Measurements from ENCODE around the gene ELMO2. TPM values are rescaled to one million over a fixed set of nuclear protein-coding genes. Genes with fewer than 3 reads are reported as not detected.

The ELMO2 gene
- total RNA-seq, 3 donors from 2014 or later (not counting 1 experiment from before 2014, with no cell fraction given): 108 to 156 (median 142) TPM

DNA sequence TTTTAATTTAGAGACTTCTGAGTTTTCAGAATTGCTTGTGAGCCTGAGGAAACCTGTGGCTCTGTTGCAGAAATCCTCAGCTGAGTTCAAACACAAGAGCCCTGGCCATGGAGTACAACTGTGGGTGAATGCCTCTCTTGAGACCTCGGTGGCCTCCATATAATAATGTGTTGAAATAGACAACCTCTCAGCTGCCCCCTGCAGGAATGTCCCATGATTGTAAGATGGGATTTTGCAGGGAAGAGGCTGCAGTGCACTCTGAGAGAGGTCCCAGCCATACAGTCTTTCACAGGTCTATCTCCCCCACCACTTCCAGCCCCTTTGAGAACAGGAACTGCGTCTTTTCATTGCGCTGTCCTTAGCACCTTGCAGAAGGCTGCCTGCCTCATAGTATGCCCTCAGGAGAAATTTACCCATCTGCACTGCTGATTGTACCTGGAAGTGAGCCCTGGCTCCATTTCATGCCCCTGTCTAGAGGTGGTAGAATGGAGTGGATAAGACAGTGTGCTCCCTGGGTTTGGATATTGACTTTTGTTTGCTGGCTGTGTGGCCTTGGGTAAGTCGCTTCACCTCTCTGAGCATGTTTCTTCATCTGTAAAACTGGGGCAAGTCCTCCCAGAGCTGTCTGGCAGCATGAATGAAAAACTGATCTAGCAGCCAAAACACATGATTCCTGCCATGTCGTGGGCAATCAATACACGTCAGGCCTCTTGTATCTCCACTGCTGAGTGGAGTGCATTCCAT lies 81.3 kb downstream of the ELMO2 start:
- TF ChIP-seq, protein P1, sequence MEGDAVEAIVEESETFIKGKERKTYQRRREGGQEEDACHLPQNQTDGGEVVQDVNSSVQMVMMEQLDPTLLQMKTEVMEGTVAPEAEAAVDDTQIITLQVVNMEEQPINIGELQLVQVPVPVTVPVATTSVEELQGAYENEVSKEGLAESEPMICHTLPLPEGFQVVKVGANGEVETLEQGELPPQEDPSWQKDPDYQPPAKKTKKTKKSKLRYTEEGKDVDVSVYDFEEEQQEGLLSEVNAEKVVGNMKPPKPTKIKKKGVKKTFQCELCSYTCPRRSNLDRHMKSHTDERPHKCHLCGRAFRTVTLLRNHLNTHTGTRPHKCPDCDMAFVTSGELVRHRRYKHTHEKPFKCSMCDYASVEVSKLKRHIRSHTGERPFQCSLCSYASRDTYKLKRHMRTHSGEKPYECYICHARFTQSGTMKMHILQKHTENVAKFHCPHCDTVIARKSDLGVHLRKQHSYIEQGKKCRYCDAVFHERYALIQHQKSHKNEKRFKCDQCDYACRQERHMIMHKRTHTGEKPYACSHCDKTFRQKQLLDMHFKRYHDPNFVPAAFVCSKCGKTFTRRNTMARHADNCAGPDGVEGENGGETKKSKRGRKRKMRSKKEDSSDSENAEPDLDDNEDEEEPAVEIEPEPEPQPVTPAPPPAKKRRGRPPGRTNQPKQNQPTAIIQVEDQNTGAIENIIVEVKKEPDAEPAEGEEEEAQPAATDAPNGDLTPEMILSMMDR (IDR thresholded peaks at IDR 0.05): no peak
- Histone ChIP-seq H3K9me3 (ENCODE audit: control insufficient read depth, insufficient read depth, low read length) (no peaks in the 10 kb centered on the region), H3K4me3 (ENCODE audit: low read length) (no peak overlapping the region), H3K27me3 (ENCODE audit: control insufficient read depth, insufficient read depth, low read length) (no peaks in the 10 kb centered on the region), H3K36me3 (ENCODE audit: control insufficient read depth, insufficient read depth, low read length) (no peaks in the 10 kb centered on the region), H3K4me1 (ENCODE audit: control insufficient read depth, insufficient read depth, low read length) (no peaks in the 10 kb centered on the region), H3K27ac (ENCODE audit: low read length) (no peak overlapping the region)
- no peaks in the 10 kb centered on the region for H3K9me3 Mint-ChIP-seq
- H3K4me1 Mint-ChIP-seq: no peaks in the 10 kb centered on the region
- no peak overlapping the region for H3K27ac Mint-ChIP-seq
- no peaks in the 10 kb centered on the region for H3K36me3 Mint-ChIP-seq
- DNase-seq: peak in 1 of 2 donors; percentile 37
- peaks cover 14 to 20% of the 10 kb centered on the region in 2 donors for H3K27me3 Mint-ChIP-seq (ENCODE audit: low read depth in 2 of 2)
- peak in 1 of 3 donors; percentile 37 for ATAC-seq
- 62% methylated on average over 6 of the region's 6 CpGs for WGBS (ENCODE audit: insufficient coverage)
- intact Hi-C loops (cut with micrococcal nuclease): no loop called here
- H3K4me3 Mint-ChIP-seq: no peak overlapping the region

DNA sequence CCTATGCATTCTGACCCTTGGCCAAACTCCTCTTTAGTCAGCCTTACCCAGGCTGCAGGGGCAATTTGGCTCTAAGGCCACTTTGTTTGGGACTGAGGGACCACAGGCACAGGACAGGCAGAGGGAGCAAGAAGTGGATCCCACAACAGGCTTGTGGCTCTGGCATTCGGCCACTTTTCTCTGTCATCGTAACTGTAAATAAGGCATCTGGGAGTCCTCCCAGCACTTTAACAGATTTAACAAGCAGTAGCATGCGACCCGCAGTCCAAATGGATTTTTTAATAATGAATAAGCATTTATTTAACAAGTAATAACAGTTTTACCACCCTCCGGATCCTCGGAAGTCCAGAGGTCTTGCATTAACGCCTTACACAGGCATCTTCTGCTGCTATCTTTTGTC lies 82.0 kb downstream of the ELMO2 start:
- H3K27me3 ChIP-seq (ENCODE audit: control insufficient read depth, insufficient read depth, low read length): no peaks in the 10 kb centered on the region

DNA sequence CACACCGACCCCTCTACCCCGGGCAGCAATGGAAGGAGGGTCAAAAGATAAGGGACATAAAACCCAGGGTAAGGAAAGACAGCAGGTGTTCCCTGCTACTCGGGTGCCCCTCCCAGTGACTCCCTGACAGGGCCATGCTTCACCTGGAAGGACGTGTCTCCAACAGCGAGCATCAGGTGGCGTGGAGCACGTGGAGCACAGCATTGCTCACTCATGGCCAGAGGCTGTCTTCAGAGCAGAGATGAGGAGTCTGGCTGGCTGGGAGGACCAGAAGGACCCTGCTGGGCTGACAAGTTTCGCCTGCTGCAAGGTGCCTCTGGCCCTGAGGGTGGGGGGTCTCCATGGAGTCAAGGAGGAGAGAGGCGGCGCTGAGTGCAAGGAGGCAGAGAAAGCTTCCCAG lies 82.9 kb downstream of the ELMO2 start:
- Histone ChIP-seq H3K27ac (ENCODE audit: low read length) (no peak overlapping the region), H3K36me3 (ENCODE audit: control insufficient read depth, insufficient read depth, low read length) (no peaks in the 10 kb centered on the region), H3K4me1 (ENCODE audit: control insufficient read depth, insufficient read depth, low read length) (no peaks in the 10 kb centered on the region), H3K4me3 (ENCODE audit: low read length) (no peak overlapping the region), H3K9me3 (ENCODE audit: control insufficient read depth, insufficient read depth, low read length) (no peaks in the 10 kb centered on the region), H3K27me3 (ENCODE audit: control insufficient read depth, insufficient read depth, low read length) (no peaks in the 10 kb centered on the region)
- TF ChIP-seq, protein P1 (IDR thresholded peaks at IDR 0.05): no peak
- Mint-ChIP-seq H3K27me3 (ENCODE audit: low read depth in 2 of 2) (peaks cover 15 to 29% of the 10 kb centered on the region in 2 donors), H3K4me3 (no peak overlapping the region), H3K4me1 (no peaks in the 10 kb centered on the region), H3K36me3 (no peaks in the 10 kb centered on the region), H3K27ac (no peak overlapping the region), H3K9me3 (no peaks in the 10 kb centered on the region)
- 81% methylated on average over 10 of the region's 10 CpGs for WGBS (ENCODE audit: insufficient coverage)
- intact Hi-C loops (cut with micrococcal nuclease): no loop called here
- ATAC-seq (no peak), DNase-seq (no peak)

More for the DNA sequence above, 82.0 kb downstream of the ELMO2 start:
- no peak for ATAC-seq
- no peaks in the 10 kb centered on the region for H3K9me3 Mint-ChIP-seq
- intact Hi-C loops (cut with micrococcal nuclease): no loop called here
- no peak overlapping the region for H3K4me3 Mint-ChIP-seq
- no peak for DNase-seq
- H3K4me1 ChIP-seq (ENCODE audit: control insufficient read depth, insufficient read depth, low read length): no peaks in the 10 kb centered on the region
- no peaks in the 10 kb centered on the region for H3K4me1 Mint-ChIP-seq
- H3K27me3 Mint-ChIP-seq (ENCODE audit: low read depth in 2 of 2): peaks cover 12 to 22% of the 10 kb centered on the region in 2 donors
- TF ChIP-seq, protein P1 (IDR thresholded peaks at IDR 0.05): no peak
- H3K36me3 Mint-ChIP-seq: no peaks in the 10 kb centered on the region
- H3K27ac Mint-ChIP-seq: no peak overlapping the region
- no peaks in the 10 kb centered on the region for H3K36me3 ChIP-seq (ENCODE audit: control insufficient read depth, insufficient read depth, low read length)
- no peaks in the 10 kb centered on the region for H3K9me3 ChIP-seq (ENCODE audit: control insufficient read depth, insufficient read depth, low read length)
- WGBS (ENCODE audit: insufficient coverage): 82% methylated on average over 5 of the region's 7 CpGs
- no peak overlapping the region for H3K27ac ChIP-seq (ENCODE audit: low read length)
- no peak overlapping the region for H3K4me3 ChIP-seq (ENCODE audit: low read length)

DNA sequence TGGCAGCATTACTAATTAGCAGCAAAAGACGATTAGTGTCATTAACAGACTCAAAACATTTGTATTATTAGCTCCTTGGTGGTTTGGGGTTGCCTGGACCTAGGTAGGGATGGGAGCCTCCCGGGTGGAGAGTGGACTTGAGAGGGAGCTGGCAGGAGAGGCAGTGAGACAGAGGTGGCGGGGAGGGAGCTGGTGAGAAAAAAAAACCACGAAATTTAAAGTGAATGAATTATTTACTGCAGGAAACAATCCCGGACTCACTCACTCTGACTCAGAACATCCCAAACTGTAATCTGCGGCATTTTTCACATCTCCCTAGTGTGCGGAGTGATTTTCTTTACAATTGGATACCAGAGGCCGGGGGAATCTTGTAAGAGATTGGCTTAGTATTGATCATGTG lies 83.8 kb downstream of the ELMO2 start:
- Histone ChIP-seq H3K27me3 (ENCODE audit: control insufficient read depth, insufficient read depth, low read length) (no peaks in the 10 kb centered on the region), H3K36me3 (ENCODE audit: control insufficient read depth, insufficient read depth, low read length) (no peaks in the 10 kb centered on the region), H3K27ac (ENCODE audit: low read length) (no peak overlapping the region), H3K9me3 (ENCODE audit: control insufficient read depth, insufficient read depth, low read length) (no peaks in the 10 kb centered on the region), H3K4me1 (ENCODE audit: control insufficient read depth, insufficient read depth, low read length) (no peaks in the 10 kb centered on the region), H3K4me3 (ENCODE audit: low read length) (no peak overlapping the region)
- Mint-ChIP-seq H3K4me3 (no peak overlapping the region), H3K36me3 (no peaks in the 10 kb centered on the region), H3K9me3 (no peaks in the 10 kb centered on the region), H3K4me1 (no peaks in the 10 kb centered on the region), H3K27ac (no peak overlapping the region), H3K27me3 (ENCODE audit: low read depth in 2 of 2) (peaks cover 19 to 32% of the 10 kb centered on the region in 2 donors)
- TF ChIP-seq, protein P1 (IDR thresholded peaks at IDR 0.05): no peak
- ATAC-seq (no peak), DNase-seq (no peak)
- WGBS (ENCODE audit: insufficient coverage): 53% methylated on average over 4 of the region's 8 CpGs
- intact Hi-C loops (cut with micrococcal nuclease): no loop called here

All from natural killer cell (primary cell).